ENCODE measurements around the gene COX4I2.

DNA sequence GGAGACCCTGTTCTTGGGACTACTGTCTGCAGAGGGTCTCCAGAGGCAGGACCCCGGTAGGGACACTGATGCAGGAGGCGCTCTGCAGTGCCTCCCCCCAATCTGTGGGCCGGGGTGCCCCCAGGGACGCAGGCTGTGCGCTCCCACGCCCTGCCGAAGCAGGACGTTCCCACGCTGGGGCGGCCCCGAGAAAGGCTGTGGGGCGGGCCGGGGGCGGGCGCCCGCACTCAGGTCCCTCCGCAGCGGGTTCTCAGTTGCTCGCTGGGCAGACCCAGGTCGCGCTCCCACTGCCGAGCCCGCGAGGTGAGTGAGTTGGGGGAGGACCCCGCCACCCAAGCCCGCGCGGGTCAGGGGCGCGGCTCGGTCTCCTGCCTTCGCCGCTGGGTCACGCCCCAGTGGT is at the start of gene COX4I2:
- no peak for TF ChIP-seq EZH2 (IDR thresholded peaks at IDR 0.05; ENCODE audit: insufficient read depth, poor library complexity, severe bottlenecking)
- TF ChIP-seq EZH2phosphoT487 (IDR thresholded peaks at IDR 0.05; ENCODE audit: insufficient read depth, low read depth) = no peak

Measured in GM23248 (cell line).